Kidney epithelial cell (primary cell): Measurements from ENCODE around the gene GPR65. TPM values are rescaled to one million over a fixed set of nuclear protein-coding genes. Genes with fewer than 3 reads are reported as not detected.

Experiments used
- DNase-seq: peaks from one replicate; pipeline ENCODE4 v3.0.0-alpha.2; 2010; ENCODE audit warnings: low read depth
- H3K27me3 ChIP-seq: 2 replicates; pipeline ENCODE4 v1.6.0; 2011; ENCODE audit warnings: low read length; ENCODE audit not compliant: control insufficient read depth, insufficient read depth
- H3K36me3 ChIP-seq: 2 replicates; pipeline ENCODE4 v1.5.1; 2011; ENCODE audit warnings: low read length; ENCODE audit not compliant: control insufficient read depth, insufficient read depth
- H3K4me3 ChIP-seq: 2 replicates; pipeline ENCODE4 v1.5.1; 2011; ENCODE audit warnings: low read depth, mild to moderate bottlenecking, control low read depth, low read length
- CTCF ChIP-seq: IDR thresholded peaks from 2 replicates; pipeline ENCODE4 v1.5.1; 2011; ENCODE audit warnings: mild to moderate bottlenecking, moderate library complexity, low read length, control low read depth, inconsistent platforms; ENCODE audit not compliant: insufficient read depth, poor library complexity, severe bottlenecking
- total RNA-seq: library from RNA; depleted of rRNA; stranded (reverse); fragments of >200 nt; gene quantifications from 2 replicates; pipeline ENCODE4 v1.2.3, GENCODE V29; 2015

The GPR65 gene
- total RNA-seq, 1 donor from 2014 or later: not detected

- DNase-seq: no peak
- no peaks in the 10 kb centered on the region for H3K27me3 ChIP-seq
- no peak for TF ChIP-seq CTCF
- H3K36me3 ChIP-seq: no peaks in the 10 kb centered on the region
- H3K4me3 ChIP-seq: no peak overlapping the region
Observed at GRCh38 chr14:87998482-87998881, 6.5 kb upstream of the GPR65 start.

- H3K36me3 ChIP-seq: no peaks in the 10 kb centered on the region
- H3K4me3 ChIP-seq: no peak overlapping the region
- H3K27me3 ChIP-seq: no peaks in the 10 kb centered on the region
- TF ChIP-seq CTCF: no peak
- DNase-seq: no peak
Observed at GRCh38 chr14:87999277-87999676, 5.7 kb upstream of the GPR65 start.

GRCh38 chr14:88002421-88003075 is 2.4 kb upstream of the GPR65 start:
- no peaks in the 10 kb centered on the region for H3K27me3 ChIP-seq
- H3K36me3 ChIP-seq: no peaks in the 10 kb centered on the region
- H3K4me3 ChIP-seq: no peak overlapping the region
- no peak for DNase-seq
- no peak for TF ChIP-seq CTCF

GRCh38 chr14:88003425-88003824 is 1.5 kb upstream of the GPR65 start:
- no peak for TF ChIP-seq CTCF
- no peaks in the 10 kb centered on the region for H3K36me3 ChIP-seq
- no peak for DNase-seq
- no peak overlapping the region for H3K4me3 ChIP-seq
- H3K27me3 ChIP-seq: no peaks in the 10 kb centered on the region

GRCh38 chr14:88004506-88005036 is 364 bp upstream of the GPR65 start:
- no peak for DNase-seq
- TF ChIP-seq CTCF: no peak
- Histone ChIP-seq H3K36me3 (no peaks in the 10 kb centered on the region), H3K4me3 (no peak overlapping the region), H3K27me3 (no peaks in the 10 kb centered on the region)
